ENCODE results near the gene ESYT1. TPM values are rescaled to one million over a fixed set of nuclear protein-coding genes. Genes with fewer than 3 reads are reported as not detected.

ESYT1 gene
- total RNA-seq, 1 experiment from 2014 or later: 108 TPM

DNA sequence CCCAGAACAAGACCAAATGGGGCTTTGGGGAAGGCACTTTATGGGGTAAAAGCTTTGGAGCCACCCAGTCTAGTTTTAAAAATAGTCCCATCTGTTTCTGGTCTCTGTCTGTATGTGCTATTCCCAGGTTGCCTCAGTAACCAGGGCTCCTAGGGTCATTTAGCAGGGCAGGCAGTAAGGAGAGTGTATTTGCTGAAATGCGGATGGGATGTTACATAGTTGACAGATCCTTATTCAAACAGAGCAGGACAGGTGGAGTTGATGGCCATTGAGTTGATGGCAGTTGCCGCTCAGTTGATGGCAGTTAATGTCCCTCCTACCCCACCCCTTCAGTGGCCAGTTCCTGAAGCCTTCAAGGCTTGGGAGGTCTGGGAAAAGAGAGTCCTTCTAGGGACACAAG, 5.4 kb upstream of the ESYT1 start:
- DNase-seq (ENCODE audit: low spot score): no peak

DNA sequence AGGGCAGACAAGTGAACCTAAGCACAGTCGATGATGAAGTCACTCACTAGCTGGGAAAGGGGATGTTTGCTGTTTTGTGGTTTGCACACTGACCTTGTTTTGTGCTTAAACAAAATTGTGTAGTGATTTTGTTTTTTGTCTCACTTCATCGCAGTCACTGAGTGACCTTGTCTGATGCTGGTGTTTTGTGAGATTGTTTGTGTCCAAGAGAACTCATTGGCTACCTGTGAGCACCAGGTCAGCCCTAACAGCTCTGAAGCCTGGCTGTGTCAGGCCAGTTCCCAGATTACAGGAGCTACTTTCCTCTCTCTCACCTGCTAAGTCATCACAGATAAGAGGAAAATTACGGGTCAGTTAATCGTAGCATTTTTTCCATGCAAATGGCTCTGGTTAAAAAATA, 3.9 kb upstream of the ESYT1 start:
- DNase-seq (ENCODE audit: low spot score): no peak
- in situ Hi-C loops (cut with HindIII; ENCODE audit: low sequenced_read_pairs): no loop called here

More for the DNA sequence above, 5.4 kb upstream of the ESYT1 start:
- in situ Hi-C loops (cut with HindIII; ENCODE audit: low sequenced_read_pairs): no loop called here

DNA sequence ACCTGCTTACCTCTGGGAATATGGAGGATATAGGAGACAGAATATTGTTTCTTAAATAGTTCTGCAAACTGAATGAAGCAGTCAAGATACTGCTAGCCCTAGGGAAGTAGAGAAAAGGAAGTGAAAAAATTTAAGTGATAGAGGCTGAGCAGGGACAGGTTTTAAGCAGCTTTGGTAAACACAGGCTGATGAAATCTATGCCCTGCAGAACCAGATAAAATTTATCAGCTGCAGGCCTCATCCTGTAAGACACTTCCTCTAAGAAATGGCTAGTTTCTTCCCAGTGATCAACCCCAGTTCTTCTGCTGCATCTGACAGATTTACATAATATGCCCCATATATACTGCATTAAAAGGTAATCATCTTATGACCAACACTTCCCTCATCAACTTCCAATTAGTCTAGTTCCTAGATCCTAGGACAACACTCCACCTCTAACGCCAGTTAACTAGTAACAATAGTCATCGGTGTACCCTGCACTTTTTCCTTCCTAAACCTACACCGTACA, 1.3 kb upstream of the ESYT1 start:
- no peak for DNase-seq (ENCODE audit: low spot score)
- in situ Hi-C loops (cut with HindIII; ENCODE audit: low sequenced_read_pairs): no loop called here

DNA sequence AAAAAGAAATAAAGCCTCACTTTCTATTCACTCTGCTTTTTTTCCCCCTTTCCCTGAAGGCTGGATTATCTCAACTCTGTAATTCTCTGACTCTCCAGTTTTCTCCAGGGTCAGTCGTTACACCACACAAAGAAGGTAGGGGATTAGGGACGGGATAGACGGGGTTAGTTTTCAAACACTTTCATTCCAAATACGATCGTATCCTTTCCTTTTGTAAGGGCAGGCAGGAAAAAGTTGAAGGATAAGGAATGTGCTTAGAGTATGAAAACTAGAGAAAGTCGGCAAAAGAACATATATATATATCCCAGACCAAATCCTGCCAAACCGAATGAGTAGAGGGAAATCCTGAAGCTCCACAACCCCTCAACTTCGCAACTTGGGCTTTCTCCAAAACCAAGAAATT, 581 bp upstream of the ESYT1 start:
- in situ Hi-C loops (cut with HindIII; ENCODE audit: low sequenced_read_pairs): no loop called here
- DNase-seq (ENCODE audit: low spot score): no peak

DNA sequence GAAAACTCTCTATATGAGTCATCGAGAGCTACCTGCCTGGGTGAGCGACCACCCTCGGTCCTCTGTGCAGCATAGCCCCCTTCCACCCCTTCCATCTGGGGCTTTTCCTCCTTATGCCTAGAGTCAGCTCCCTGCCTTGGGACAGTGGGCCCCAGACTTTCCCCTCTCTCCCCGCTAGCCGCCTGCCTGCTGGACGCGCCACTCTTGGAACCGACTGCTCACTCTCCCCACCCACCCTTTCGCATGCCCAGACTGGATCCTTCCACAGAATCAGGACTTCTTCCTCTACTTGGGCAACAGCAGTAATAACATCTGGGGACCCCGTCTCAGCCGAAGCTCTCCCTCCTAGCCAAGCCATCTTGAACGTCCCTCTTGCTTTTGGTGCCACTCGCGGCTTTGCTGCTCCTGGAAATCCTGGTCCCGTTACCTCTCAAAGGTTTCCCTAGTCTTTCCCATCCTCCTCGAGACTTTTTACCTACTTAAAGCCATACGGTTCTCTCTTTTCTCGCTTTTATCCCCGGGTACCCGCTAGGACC, 671 bp downstream of the ESYT1 start:
- in situ Hi-C loops (cut with HindIII; ENCODE audit: low sequenced_read_pairs): no loop called here
- peak; percentile 32 for DNase-seq (ENCODE audit: low spot score)

DNA sequence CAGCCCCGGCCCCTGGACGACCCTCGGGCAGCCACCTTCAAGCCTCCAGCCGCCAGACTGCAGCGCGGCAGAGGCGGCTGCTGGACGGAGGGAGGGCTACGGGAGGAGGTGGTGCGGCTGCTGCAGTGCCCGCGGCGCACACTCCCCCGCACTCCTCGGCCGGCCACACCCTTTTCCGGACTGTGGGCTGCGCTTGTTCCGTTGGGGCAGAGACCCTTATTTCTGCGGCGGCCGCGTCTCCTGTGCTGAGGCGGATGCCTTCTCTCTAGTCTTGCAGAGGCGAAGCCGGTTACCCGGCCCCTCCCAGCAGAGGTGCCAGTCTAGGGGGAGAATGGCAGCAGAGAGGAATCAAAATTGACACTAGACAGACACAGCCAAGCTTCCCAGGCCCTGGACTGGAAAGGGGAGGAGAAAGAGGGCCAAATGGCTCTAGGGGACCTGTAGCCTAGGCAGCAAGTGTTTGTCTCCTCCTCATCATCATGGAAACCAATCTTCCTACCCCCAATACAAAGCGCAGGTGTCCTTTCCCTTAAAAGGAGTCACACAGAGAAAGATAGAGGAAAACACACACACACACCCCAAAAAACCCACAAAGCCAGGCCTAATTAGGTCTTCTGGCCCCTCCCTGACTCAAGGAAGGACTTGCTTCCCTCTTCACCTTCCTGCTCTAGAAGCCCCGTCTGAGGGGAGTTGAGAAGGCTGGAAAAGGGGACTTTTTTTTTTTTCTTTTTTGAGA, 1.3 kb downstream of the ESYT1 start:
- in situ Hi-C loops (cut with HindIII; ENCODE audit: low sequenced_read_pairs): no loop called here
- peak; percentile 33 for DNase-seq (ENCODE audit: low spot score)

DNA sequence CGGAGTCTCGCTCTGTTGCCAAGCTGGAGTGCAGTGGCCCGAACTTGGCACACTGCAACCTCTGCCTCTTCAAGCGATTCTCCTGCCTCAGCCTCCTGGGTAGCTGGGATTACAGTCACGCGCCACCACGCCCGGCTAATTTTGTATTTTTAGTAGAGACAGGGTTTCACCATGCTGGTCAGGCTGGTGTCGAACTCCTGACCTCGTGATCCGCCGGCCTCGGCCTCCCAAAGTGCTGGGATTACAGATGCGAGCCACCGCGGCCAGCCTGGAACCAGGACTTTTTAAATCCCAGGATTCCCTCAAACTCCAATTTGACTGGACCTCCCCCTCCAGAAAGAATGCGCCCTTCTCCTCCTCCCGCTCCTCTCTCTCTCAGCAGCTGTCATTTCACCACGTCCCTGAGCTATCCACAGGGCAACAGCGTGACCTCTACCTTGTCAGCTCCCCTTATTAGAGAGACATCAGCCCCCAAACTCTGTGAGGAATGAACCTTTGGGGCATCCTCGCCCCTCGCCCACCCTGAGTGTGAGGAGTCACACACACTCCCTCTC, 2.0 kb downstream of the ESYT1 start:
- in situ Hi-C loops (cut with HindIII; ENCODE audit: low sequenced_read_pairs): no loop called here
- DNase-seq (ENCODE audit: low spot score): no peak

DNA sequence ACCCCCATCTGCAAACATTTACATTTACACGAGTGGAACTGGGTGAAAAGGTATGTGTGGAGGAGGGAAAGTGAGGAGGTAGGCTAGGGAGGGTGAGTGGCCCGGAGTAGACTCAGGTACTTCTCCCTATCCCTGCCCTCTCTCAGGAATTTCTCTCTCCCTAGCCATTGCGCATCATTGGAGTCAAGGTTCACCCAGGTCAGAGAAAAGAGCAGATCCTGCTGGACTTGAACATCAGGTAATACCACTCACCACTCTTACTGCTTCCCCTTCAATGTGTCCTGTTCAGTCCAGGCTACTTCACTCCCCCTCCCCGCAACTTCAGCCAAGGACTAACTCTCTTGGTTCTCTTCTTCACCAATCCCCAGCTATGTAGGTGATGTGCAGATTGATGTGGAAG, 2.8 kb downstream of the ESYT1 start:
- in situ Hi-C loops (cut with HindIII; ENCODE audit: low sequenced_read_pairs): no loop called here
- no peak for DNase-seq (ENCODE audit: low spot score)

DNA sequence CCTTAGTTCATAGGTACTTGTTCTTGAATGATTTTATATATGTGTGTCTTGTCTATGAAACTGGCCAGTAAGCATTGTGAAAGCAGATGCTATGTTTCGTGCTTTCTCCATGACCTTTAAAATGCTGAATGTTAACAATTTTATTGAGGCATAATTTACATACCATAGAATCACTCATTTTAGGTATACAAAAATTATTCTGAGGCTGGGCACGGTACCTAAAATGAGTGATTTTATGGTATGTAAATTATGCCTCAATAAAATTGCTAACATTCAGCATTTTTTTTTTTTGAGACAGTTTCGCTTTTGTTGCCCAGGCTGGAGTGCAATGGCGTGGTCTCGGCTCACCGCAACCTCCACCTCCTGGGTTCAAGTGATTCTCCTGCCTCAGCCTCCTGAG, 6.8 kb downstream of the ESYT1 start:
- in situ Hi-C loops (cut with HindIII; ENCODE audit: low sequenced_read_pairs): no loop called here
- DNase-seq (ENCODE audit: low spot score): no peak

DNA sequence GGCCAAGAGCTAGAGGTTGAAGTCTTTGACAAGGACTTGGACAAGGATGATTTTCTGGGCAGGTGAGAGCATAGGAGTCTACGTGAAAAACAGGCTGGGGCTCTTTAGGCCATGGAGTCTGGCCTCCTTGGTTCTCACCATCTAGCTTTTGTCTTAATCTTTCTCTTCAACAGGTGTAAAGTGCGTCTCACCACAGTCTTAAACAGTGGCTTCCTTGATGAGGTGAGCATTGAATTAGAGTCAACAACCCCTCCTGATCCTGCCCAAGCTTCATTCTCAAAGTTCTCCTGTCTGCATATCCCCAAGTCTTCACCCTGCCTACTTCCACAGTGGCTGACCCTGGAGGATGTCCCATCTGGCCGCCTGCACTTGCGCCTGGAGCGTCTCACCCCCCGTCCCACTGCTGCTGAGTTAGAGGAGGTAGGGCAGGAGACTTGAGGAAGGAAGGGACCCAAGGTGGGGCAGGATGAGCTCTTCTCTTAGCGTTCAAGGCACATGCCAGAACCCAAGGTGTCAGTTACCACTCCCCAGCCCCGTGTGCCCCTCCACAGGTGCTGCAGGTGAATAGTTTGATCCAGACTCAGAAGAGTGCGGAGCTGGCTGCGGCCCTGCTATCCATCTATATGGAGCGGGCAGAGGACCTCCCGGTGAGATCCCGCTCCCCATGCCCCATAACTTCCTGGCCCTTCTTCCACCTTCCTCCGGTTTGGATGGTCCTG, 9.9 kb downstream of the ESYT1 start:
- in situ Hi-C loops (cut with HindIII; ENCODE audit: low sequenced_read_pairs): no loop called here
- no peak for DNase-seq (ENCODE audit: low spot score)

DNA sequence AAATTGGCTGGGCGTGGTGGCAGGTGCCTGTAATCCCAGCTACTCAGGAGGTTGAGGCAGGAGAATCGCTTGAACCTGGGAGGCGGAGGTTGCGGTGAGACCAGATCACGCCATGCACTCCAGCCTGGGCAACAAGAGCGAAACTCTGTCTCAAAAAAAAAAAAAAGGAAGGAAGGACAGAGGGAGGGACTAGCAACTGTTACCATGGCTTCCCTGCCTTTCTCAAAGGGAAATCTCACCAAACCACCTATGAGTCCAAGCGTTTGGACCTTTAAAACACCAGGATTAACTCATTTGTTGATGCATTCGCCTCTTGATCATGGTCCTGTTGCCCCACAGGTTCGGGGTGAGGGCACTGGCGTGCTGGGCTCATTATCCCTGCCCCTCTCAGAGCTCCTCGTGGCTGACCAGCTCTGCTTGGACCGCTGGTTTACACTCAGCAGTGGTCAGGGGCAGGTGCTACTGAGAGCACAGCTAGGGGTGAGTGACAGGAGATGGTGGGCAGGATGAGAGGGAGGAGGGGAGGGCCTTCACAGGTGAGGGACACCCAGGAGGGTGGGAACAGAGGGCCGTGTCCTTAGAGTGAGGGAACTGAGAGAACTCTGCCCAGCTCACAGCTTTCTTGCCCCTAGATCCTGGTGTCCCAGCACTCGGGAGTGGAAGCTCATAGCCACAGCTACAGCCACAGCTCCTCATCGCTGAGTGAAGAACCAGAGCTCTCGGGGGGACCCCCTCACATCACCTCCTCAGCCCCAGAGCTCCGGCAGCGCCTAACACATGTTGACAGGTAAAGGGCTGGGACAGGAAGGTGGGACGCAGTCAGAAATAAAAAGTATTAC, 14.1 kb downstream of the ESYT1 start:
- in situ Hi-C loops (cut with HindIII; ENCODE audit: low sequenced_read_pairs): no loop called here
- DNase-seq (ENCODE audit: low spot score): no peak

DNA sequence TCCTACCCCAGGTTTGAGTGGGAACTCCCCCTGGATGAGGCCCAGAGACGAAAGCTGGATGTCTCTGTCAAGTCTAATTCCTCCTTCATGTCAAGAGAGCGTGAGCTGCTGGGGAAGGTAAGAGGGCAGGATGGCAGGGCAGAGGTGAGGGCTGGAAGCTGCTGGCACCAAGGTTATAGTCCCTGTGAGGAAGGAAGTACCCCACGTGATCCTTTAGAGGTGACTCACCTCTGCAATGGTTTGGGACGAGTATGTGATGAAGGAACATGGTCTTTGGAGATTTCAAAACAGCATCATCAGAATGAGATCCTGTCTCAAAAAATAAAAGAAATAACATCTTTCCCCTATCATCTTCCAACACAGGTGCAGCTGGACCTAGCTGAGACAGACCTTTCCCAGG, 15.2 kb downstream of the ESYT1 start:
- in situ Hi-C loops (cut with HindIII; ENCODE audit: low sequenced_read_pairs): no loop called here
- no peak for DNase-seq (ENCODE audit: low spot score)

DNA sequence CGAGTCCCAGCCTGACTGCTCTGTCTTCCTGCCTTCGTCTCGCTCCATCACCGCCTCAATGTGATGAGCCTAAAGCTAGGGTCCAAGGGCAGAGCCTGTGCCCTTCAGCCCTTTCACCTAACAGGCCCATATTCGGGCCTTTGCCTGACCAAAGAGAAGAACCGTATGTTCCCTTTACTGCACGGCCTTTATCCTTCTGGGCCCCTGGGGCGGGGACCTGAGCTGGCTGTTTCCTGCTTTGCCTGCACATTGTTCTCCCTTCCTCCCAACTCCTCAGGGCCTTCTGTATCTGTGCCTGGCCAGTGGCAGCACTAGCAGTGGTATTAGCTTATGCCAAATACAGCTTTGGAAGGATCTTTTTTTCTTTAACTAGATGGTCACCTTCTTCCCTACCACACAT, 15.8 kb downstream of the ESYT1 start:
- in situ Hi-C loops (cut with HindIII; ENCODE audit: low sequenced_read_pairs): no loop called here
- no peak for DNase-seq (ENCODE audit: low spot score)

DNA sequence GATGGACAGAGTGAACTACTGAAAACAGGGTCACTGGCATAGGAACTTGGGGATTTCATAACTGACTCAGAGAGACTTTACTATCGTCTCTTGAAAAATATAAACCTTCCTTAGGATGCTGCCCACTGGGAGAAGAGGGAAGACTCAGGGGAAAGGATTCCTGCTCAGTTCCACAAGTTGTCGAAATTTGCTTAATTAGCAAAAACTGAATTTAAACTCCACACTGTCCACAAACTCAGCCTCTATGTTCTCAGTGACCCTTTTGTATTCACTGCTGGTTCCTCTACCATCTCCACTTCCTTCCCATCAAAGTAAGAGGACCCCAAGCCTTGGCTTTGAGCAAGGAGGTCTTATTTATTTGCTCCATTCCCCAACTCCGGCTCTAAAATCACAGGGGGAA, 17.1 kb downstream of the ESYT1 start:
- DNase-seq (ENCODE audit: low spot score): no peak
- in situ Hi-C loops (cut with HindIII; ENCODE audit: low sequenced_read_pairs): no loop called here

DNA sequence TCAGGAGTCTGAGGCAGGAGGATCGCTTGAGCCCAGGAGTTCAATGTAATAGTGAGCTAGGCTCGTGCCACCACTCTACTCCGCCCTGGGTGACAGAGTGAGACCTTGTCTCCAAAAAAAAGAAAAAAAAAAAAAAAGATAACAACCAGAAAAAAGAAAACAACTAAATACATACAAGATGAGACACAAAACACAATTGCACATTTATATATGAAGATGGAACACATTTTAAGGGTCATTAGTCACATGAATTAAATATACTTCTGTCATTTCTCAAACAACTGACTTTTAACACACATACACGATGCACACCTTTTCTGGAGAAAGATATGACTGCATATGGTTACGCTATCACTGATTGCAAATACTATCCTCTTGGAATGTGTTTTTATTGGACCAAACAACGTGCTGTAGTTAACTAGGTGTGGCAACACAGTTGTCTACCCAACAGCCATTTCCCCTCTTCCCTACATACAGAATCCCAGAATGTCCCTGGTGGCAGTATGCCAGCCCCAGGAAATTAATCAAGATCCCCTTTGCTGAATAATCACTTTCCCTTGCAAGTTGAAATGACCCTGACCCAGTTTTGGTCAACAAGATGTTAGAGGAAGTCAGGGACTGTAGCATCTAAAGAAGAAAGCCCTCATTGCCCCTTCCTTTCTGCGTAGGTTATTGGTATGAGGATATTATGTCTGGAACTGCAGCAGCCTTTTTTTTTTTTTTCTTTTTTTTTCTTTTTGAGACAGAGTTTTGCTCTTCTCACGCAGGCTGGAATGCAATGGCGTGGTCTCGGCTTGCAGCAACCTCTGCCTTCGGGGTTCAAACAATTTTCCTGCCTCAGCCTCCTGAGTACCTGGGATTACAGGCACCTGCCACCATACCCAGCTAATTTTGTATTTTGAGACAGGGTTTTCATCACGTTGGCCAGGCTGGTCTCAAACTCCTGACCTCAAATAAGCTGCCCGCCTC, 18.7 kb downstream of the ESYT1 start:
- no peak for DNase-seq (ENCODE audit: low spot score)
- in situ Hi-C loops (cut with HindIII; ENCODE audit: low sequenced_read_pairs): no loop called here

DNA sequence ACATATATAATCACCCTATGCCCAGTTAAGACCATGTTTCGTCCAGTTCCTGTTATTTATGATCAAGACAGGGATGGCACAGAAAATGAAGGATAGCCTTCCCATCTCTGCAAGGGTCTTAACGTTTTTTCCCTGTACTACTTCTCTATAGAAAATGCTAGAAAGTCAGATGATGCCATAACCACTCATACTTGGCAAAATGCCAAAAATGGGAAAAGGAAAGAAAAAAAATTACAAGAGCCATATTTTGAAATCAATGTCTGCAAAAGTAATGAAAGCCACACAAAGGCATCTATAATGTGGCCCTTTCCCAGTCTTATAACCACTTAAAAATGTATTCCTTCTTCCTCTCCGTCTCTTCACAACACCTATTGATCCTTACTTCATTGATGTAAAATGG, 22.5 kb downstream of the ESYT1 start:
- in situ Hi-C loops (cut with HindIII; ENCODE audit: low sequenced_read_pairs): no loop called here

DNA sequence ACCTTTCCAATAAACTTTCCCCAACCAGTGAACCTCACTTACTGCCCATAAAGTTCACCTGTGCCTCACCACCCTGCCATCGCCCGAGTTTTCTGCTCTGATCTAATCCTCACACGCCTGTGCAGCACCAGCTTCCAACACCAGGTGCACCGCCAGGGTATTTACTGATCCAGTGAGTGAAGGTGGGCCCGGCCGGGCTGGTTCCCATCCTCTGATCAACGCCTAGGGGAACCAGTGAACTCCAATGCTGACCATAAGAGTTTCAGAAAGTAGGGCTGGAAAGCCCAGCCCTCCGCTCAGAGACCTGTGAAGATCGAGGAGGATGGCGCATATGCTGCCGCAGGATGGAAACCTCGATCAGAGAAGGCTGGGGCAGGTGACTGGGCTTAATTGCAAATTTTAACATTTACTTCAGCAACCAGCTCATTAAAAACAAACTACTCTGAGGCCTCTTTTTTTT, 23.6 kb downstream of the ESYT1 start:
- in situ Hi-C loops (cut with HindIII; ENCODE audit: low sequenced_read_pairs): no loop called here
- peak; percentile 56 for DNase-seq (ENCODE audit: low spot score)

More for the DNA sequence above, 22.5 kb downstream of the ESYT1 start:
- DNase-seq (ENCODE audit: low spot score): no peak

DNA sequence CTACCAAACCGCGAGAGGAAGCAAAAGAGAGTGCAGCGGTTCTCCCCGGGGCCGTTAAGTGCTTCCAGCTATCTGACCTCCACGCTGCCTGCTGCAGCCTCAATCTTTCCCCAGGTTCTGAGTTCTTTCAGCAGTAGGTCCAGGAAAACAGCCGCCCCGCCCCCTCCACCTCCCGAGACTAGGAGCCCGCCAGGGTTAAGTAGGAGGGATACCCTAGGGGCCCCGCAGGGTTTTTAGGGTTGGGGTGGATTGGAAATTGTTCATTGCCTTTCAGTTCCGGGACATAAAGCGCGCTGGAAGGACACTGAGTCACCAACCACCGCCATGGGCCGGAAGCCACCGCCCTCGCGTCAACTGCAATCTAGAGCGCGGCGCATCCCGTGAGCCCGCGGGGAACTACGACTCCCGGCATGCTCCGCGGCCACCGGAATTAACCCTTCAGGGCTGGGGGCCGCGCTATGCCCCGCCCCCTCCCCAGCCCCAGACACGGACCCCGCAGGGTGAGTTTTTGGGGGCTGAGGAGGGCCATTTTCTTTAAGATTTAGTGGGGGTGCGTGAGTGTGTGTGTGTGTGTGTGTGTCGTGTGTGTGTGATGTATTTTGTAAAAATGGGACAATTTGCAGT, 24.2 kb downstream of the ESYT1 start, which contains the start of gene MYL6B:
Gene MYL6B (plus strand): TSS at position 456 of the 624 bp plus-strand sequence. CDS start 1,332 bp downstream, outside the sequence.
- in situ Hi-C loops (cut with HindIII; ENCODE audit: low sequenced_read_pairs): no loop called here
- DNase-seq (ENCODE audit: low spot score): peak; percentile 91

Data from G401 (cell line).